HG02981 (cell line): ENCODE measurements around the gene CENPW.

ENCODE experiments used
- ATAC-seq: cut with Tn5 transposase; IDR thresholded peaks from one replicate; pipeline ENCODE4 v1.9.1; 2021; ENCODE audit warnings: mild to moderate bottlenecking, moderate library complexity; ENCODE audit not compliant: unreplicated experiment

Gene CENPW

DNA sequence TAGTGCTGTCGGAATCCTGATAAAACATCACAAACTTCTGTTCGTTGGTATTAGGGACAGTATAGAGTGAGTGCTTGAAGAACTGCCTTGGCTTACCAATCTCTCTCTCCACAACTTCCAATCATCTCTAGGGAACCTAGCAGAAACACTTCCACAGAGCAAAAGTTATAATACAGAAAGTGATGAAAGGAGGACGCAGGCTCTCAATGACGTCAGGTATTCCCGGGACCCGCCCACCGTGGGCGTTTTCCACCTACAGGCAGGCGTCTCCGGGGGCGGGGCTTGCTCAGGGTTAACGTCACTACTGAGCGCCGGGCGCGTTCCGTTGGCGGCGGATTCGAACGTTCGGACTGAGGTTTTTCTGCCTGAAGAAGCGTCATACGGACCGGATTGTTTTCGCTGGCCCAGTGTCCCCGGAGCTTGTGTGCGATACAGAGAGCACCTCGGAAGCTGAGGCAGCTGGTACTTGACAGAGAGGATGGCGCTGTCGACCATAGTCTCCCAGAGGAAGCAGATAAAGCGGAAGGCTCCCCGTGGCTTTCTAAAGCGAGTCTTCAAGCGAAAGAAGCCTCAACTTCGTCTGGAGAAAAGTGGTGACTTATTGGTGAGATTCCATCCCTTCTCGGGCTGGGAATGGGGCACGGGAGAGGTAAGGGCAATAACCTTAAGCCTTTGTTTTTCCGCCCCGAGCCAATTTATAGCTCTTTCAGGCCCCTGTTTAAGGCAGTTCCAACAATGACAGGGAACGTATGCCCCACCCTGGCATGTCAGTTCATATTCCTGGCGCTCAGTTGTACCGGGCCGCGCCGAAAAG lies at the start of gene CENPW:
CENPW (plus strand) TSS at position 320 of the 814 bp plus-strand sequence; CDS start at position 479, 159 bp downstream.
- peak; percentile 92 for ATAC-seq

DNA sequence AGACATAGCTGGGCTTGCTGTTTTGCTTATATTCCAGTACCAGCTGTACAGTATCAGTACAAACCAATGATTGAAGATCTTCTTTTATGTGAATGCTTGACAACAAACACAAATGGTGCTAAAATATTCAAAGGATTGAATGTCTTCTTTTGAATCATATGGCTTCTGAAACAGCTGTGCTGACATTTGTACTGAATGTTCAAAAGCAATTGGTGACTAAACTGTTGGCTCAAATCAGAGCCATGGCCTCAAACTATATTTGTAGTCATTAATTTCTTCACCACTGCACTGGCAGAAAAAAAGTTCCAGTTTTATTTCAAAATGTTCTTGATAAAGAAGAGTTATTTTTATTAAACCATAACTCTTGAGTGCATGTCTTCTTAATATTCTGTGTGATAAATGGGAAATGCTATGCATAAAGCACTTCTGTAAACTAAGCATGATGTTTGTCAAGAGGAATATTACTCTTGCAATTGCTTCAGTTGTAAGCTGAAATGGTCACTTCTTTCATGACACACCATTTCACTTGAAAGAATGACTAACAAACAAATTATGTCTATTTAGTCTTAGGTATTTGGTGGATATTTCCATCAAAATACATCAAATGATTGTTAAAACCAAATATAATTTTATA lies 45.9 kb upstream of the CENPW start:
- ATAC-seq = no peak

GRCh38 chr6:126300126-126300525 lies 39.8 kb upstream of the CENPW start:
- ATAC-seq = no peak

DNA sequence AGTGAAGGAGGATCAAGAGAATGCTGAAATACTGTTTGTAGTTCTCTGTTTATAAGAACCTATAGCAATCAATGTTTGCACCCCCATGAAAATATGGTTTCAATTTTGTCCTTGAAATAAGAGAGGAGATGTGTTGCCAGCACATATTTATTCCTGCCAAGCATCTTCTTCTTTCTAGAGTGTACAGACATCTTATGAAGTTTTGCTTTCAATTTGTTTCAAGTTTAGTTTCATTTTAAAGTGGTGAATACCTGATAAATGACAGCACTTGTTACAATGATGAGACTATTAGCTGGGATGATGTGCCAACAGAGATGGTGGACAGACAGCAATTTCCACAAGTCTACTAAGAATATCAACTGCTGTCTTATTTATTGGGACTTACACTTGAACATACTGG lies 39.2 kb upstream of the CENPW start:
- ATAC-seq = peak; percentile 85

DNA sequence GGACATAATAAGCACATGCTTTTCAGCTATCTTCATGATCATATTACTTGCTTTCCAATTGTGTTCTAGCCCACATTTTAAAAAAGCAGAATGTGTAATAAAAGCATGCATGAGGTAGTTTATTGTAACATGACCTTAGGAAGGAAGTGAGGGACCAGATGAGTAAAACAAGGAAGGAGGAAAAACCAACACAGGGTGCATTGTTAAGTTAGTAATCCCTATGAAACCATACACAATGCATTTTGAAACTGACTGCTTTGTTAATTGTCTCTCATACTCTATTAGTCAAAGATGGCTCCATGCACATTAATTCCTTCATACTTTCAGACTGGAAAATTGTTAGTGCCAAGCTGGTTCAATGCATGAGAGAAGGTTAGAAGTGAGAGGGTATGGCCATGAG lies 37.7 kb upstream of the CENPW start:
- no peak for ATAC-seq

GRCh38 chr6:126307849-126308248 lies 32.1 kb upstream of the CENPW start:
- no peak for ATAC-seq

DNA sequence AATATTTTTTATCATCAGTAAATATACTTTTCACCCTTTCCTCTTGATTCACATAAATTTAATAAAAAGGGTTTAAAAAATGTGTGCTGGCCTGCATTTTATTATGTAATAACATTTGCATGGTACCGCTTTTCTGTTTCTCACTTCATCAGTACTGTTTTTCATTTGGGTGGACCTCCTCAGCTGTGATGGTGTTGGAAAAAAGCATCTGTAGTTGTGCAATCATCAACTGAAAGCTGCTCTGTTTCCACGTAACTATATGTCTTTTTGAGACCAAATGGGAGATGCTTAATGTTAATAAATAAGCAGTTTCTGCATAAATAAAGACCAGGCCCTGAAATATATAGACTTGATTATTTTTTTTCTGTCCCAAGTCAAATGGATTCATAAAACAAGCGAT lies 31.6 kb upstream of the CENPW start:
- no peak for ATAC-seq

- ATAC-seq = peak; percentile 95
Observed at GRCh38 chr6:126312013-126312665, 27.8 kb upstream of the CENPW start.

DNA sequence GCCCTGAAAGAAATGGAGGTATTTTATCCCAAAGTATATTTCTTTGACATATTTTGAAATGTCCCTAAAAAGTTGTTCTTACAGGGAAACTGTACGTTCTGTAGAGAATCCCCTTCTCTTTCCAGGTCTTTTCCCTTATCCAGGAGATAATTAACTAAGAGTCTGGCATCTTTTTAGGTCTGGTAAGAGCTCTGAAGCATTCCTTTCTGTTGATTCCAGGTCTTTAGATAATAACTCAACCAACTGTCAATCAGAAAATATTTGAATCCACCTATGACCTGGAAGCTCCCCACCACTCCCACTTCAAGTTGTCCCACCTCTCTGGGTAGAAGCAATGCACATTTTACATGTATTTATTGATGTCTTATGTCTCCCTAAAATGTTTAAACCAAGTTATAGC lies 26.0 kb upstream of the CENPW start:
- no peak for ATAC-seq

DNA sequence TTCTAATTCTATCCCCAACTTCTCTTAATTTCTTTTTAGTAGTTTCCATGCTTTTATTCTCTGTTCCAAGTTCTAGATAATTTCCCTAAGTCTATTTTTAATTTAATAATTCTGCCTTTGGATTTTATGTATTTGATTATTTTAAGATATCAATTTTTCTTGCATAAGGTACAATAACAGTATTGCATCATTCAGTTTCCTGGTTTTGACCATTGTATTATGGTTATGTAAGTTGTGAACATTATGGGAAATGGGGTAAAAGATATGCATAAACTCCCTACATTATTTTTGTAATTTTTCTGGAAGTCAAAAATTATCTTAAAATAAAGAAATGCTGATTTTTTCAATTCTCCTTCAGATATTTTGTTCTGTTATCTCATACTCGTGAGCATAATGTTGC lies 21.1 kb upstream of the CENPW start:
- ATAC-seq = no peak

- ATAC-seq = no peak
Observed at GRCh38 chr6:126333729-126334128, 6.2 kb upstream of the CENPW start.

- no peak for ATAC-seq
Observed at GRCh38 chr6:126335210-126335609, 4.7 kb upstream of the CENPW start.

DNA sequence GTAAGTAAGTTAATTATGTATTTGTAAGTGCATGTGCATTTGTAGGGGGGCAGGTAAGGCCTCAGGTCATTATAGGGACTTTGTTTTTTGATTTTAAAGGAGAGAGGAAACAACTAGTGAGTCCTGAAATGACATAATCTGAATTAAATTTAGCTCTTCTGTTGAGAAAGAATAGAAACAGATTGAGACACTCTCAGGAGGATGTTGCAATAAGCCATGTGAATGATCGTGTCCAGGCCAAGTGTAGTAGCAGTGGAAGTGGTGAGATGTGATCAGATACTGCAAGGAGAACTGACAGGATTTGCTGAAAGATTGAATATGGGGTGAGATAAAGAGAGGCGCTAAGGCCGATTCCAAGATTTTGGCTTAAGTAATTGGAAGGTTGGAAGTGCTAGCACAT lies 2.6 kb upstream of the CENPW start:
- ATAC-seq = no peak

- ATAC-seq = no peak
Observed at GRCh38 chr6:126341126-126341525, 1.2 kb downstream of the CENPW start.

- no peak for ATAC-seq
Observed at GRCh38 chr6:126344181-126344580, 4.3 kb downstream of the CENPW start.

DNA sequence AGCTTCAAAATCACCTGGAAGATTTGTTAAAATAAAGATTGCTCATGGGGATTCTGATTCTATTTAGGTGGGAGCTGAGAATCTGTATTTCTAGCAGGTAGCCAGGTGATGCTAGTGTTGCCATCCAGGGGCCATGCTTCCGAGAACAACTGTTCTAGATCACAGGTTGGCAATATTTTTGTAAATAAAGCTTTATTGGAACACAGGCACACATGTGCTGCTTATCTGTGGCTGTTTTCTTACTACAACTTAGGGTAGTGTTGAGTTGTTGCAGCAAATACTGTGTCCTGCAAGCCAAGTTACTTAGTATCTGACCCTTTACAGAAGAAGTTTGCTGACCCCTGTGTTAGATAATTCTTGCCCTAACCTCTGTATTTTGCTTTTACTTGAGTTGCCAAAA lies 12.0 kb downstream of the CENPW start:
- no peak for ATAC-seq

GRCh38 chr6:126352514-126352913 lies 12.6 kb downstream of the CENPW start:
- no peak for ATAC-seq

GRCh38 chr6:126356526-126356925 lies 16.6 kb downstream of the CENPW start:
- no peak for ATAC-seq

- no peak for ATAC-seq
Observed at GRCh38 chr6:126359936-126360537, 20.1 kb downstream of the CENPW start.

DNA sequence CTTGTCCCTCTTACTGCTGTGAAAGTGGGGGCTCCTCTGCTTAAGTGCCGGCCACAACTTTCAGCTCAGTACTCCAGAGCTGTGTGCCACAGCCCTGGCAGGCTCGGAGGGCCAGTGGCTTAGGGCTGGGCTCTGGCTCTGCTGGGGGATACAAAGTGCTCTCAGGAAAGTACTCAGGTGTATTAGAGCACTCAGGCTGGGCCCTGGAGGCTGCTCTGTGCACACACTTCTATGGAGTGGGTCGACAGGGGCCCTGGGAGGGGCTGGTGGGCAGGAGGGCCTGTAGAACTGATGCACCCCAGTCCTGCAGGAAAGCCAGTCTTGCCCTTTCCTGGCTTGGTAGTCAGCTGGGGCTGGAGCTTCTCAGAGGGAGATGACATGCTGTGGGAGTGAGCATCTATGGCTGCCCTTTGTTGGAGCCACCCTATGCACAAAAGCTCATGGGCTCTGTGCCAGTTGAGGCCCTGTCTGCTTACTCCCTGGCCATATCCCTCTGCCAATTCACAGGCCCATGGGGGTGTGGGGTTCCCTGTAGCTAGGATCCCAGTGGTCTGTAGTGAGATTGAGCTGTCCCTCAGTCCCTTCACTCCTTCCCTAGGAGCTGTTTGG lies 22.0 kb downstream of the CENPW start:
- ATAC-seq = no peak

- no peak for ATAC-seq
Observed at GRCh38 chr6:126367849-126368248, 27.9 kb downstream of the CENPW start.
